Activated CD8-positive, alpha-beta T cell treated with anti-CD3 and anti-CD28 coated beads, Interleukin-2, amount 10 ng/mL, durations not matched to agents 7 days and 5 days (primary cell): ENCODE measurements around the gene PROM2. TPM values are rescaled to one million over a fixed set of nuclear protein-coding genes. Genes with fewer than 3 reads are reported as not detected.

Source experiments
- ATAC-seq: fragments of 150-1000 bp; cut with Tn5 transposase; one replicate; pipeline ENCODE4 v1.10.0; 2021; ENCODE audit warnings: moderate library complexity
- CTCF ChIA-PET: fragments of 350-600 bp; sonication (Branson Sonifier 250); formaldehyde crosslinking; loops from one replicate; lab custom pipeline; 2021; ENCODE audit warnings: antibody characterized with exemption; lab: Charles Lee
- POLR2A ChIA-PET: fragments of 350-600 bp; sonication (Branson Sonifier 250); formaldehyde crosslinking; loops from one replicate; lab custom pipeline; 2021; ENCODE audit warnings: antibody characterized with exemption; lab: Charles Lee
- DNase-seq: peaks from one replicate; pipeline ENCODE4 v3.0.0-alpha.2; 2020
- H3K27ac Mint-ChIP-seq: one replicate; pipeline ENCODE4 v1.8.0; 2021; ENCODE audit warnings: mild to moderate bottlenecking, mixed read lengths
- H3K27me3 Mint-ChIP-seq: one replicate; pipeline ENCODE4 v1.8.0; 2021; ENCODE audit warnings: low read depth, mixed read lengths
- H3K36me3 Mint-ChIP-seq: one replicate; pipeline ENCODE4 v1.8.0; 2021; ENCODE audit warnings: low read depth, mixed read lengths
- H3K4me1 Mint-ChIP-seq: one replicate; pipeline ENCODE4 v1.8.0; 2021; ENCODE audit warnings: low read depth, mixed read lengths
- H3K4me3 Mint-ChIP-seq: one replicate; pipeline ENCODE4 v1.8.0; 2021; ENCODE audit warnings: mild to moderate bottlenecking, mixed read lengths
- H3K9me3 Mint-ChIP-seq: one replicate; pipeline ENCODE4 v1.8.0; 2022; ENCODE audit warnings: mixed read lengths; ENCODE audit not compliant: insufficient read depth
- total RNA-seq, 2 experiments: library from RNA; stranded (reverse); gene quantifications; one replicate each; pipeline ENCODE4 v1.2.3, GENCODE V29; 2021

Gene PROM2
- total RNA-seq, 2 experiments from 2014 or later, result 0.34 to 0.47 TPM

GRCh38 chr2:95270541-95271081 is 3.6 kb upstream of the PROM2 start:
- no peaks in the 10 kb centered on the region for H3K36me3 Mint-ChIP-seq
- DNase-seq, result no peak
- no peak overlapping the region for H3K4me3 Mint-ChIP-seq
- no peaks in the 10 kb centered on the region for H3K27me3 Mint-ChIP-seq
- no peaks in the 10 kb centered on the region for H3K4me1 Mint-ChIP-seq
- CTCF ChIA-PET, result no interaction called here
- no peak for ATAC-seq
- POLR2A ChIA-PET, result no interaction called here
- H3K9me3 Mint-ChIP-seq, result no peaks in the 10 kb centered on the region
- no peak overlapping the region for H3K27ac Mint-ChIP-seq

DNA sequence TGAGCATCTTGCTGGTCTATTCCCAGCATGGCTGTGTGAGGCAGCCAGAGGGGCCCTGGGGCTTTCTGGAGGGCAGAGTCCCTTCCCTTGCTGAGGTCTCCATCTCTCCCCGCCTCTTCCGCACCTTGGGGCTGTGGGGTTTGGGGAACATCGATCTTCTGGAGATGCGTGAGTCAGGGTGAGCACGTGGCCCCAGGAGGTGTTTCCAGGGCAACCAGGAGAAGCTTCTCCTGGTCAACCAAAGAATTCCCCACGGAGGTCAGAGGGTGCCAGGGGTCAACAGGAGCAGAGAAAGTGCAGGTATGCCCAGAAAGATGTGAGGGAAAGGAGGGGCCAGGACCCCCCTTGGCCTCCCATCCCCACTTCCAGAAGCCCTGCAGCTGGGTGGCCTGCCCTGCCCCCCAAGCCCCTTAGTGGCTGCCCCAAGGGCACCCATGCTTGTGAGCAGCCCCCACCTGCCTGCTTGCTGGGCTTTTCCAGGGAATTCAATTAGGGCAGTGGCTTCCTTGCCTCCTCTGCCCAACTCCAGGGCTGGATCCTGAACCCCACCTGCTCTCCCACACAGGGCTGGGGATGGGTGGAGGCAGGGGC is 2.8 kb upstream of the PROM2 start:
- no peaks in the 10 kb centered on the region for H3K4me1 Mint-ChIP-seq
- DNase-seq (no peak), ATAC-seq (no peak)
- H3K4me3 Mint-ChIP-seq, result no peak overlapping the region
- no peaks in the 10 kb centered on the region for H3K36me3 Mint-ChIP-seq
- no peaks in the 10 kb centered on the region for H3K27me3 Mint-ChIP-seq
- ChIA-PET CTCF (no interaction called here), POLR2A (no interaction called here)
- H3K9me3 Mint-ChIP-seq, result no peaks in the 10 kb centered on the region
- H3K27ac Mint-ChIP-seq, result no peak overlapping the region

- CTCF ChIA-PET, result no interaction called here
- H3K4me1 Mint-ChIP-seq, result no peaks in the 10 kb centered on the region
- DNase-seq (no peak), ATAC-seq (no peak)
- H3K4me3 Mint-ChIP-seq, result no peak overlapping the region
- no peaks in the 10 kb centered on the region for H3K36me3 Mint-ChIP-seq
- H3K27ac Mint-ChIP-seq, result no peak overlapping the region
- H3K27me3 Mint-ChIP-seq, result no peaks in the 10 kb centered on the region
- POLR2A ChIA-PET, result no interaction called here
- H3K9me3 Mint-ChIP-seq, result no peaks in the 10 kb centered on the region
Measured at GRCh38 chr2:95272299-95272751, 1.9 kb upstream of the PROM2 start.

DNA sequence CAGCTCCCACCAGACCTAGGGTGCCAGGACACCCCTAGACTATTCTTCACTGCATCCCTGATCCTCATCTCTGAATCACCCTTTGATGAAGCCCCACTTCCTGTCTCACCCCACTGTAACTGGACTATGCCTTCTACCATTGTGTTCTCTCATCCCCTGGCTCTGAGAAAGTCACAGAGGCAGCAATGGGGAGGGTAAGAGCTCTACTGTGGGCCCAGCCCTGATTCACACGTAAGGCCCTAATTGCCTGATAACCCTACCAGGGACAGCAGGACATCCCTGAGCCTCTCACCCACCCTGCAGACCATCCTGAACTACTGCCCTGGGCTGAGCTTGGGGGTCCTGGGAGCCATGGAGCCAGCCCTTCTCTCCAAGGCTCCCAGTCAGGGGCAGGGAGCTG is 1.5 kb upstream of the PROM2 start:
- POLR2A ChIA-PET, result no interaction called here
- no peak for DNase-seq

DNA sequence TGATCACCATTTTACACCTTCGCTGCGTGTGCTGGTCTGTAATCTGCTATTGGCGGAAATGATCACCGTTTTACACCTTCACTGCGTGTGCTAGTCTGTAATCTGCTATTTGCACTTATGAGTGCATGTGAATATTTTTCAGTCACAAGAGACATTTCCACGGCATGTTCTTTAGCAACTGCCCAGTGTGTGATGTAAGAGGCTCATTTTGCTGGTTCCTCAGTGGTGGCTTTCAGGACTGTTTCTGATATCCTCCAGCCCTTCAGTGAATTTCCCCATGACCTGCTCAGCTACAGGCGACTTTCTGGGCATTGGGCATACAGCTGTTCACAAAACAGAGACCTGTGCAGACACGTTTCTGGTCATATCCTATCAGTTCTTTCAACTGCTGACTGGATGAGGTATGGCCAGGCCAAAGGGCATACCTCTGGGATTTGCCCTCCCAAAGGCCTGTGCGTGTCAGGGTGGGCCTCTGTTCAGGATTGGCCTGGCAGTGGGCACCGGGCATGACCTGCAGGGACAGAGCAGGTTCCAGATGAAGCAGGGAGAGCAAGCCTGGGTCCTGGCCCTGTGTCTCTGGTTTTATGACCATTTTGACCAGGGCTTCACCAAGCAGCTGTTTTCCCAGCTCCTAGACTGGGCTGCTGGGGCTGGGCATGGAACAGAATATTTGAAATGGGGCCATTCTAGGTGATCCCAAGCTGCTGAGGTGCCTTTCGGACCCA is 521 bp upstream of the PROM2 start:
- CTCF ChIA-PET, result no interaction called here

More for the DNA sequence above, 1.5 kb upstream of the PROM2 start:
- Mint-ChIP-seq H3K27ac (no peak overlapping the region), H3K27me3 (no peaks in the 10 kb centered on the region), H3K9me3 (no peaks in the 10 kb centered on the region), H3K4me3 (no peak overlapping the region), H3K4me1 (no peaks in the 10 kb centered on the region), H3K36me3 (no peaks in the 10 kb centered on the region)
- no peak for ATAC-seq
- CTCF ChIA-PET, result no interaction called here

GRCh38 chr2:95275151-95275515 is 884 bp downstream of the PROM2 start:
- H3K27me3 Mint-ChIP-seq, result no peaks in the 10 kb centered on the region
- DNase-seq, result no peak
- POLR2A ChIA-PET, result no interaction called here

More for the DNA sequence above, 521 bp upstream of the PROM2 start:
- no peak for DNase-seq
- Mint-ChIP-seq H3K27me3 (no peaks in the 10 kb centered on the region), H3K4me3 (no peak overlapping the region), H3K9me3 (no peaks in the 10 kb centered on the region), H3K36me3 (no peaks in the 10 kb centered on the region), H3K4me1 (no peaks in the 10 kb centered on the region), H3K27ac (no peak overlapping the region)
- no peak for ATAC-seq
- POLR2A ChIA-PET, result no interaction called here

DNA sequence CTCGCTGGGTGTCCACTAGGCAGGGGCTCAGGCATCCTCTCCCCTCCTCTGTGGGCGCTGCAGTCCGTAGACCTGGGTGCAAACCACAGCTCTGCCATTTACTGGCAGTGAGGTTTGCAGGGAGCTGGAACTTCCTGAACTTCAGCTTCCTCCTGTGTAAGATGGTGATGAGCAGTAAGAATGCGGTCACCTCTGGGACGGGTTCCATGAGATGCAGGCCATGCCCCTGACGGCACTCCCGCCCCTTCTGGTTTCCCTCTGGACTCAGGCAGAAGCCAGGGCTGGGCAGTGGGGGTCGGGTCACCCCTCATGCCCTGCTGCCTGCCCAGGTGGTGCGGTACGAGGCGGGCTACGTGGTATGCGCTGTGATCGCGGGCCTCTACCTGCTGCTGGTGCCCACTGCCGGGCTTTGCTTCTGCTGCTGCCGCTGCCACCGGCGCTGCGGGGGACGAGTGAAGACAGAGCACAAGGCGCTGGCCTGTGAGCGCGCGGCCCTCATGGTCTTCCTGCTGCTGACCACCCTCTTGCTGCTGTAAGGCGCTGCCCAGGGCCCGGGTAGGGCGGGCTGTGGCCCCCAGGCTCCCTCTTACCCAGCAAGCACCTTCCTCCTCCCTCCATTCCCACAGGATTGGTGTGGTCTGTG is 1.5 kb downstream of the PROM2 start:
- Mint-ChIP-seq H3K4me1 (no peaks in the 10 kb centered on the region), H3K27ac (no peak overlapping the region), H3K36me3 (no peaks in the 10 kb centered on the region), H3K9me3 (no peaks in the 10 kb centered on the region), H3K4me3 (no peak overlapping the region), H3K27me3 (no peaks in the 10 kb centered on the region)
- ATAC-seq, result no peak
- POLR2A ChIA-PET, result no interaction called here
- CTCF ChIA-PET, result no interaction called here
- DNase-seq, result no peak

More at GRCh38 chr2:95275151-95275515, 884 bp downstream of the PROM2 start:
- CTCF ChIA-PET, result no interaction called here
- no peak for ATAC-seq
- no peaks in the 10 kb centered on the region for H3K36me3 Mint-ChIP-seq
- no peaks in the 10 kb centered on the region for H3K4me1 Mint-ChIP-seq
- no peak overlapping the region for H3K4me3 Mint-ChIP-seq
- no peak overlapping the region for H3K27ac Mint-ChIP-seq
- no peaks in the 10 kb centered on the region for H3K9me3 Mint-ChIP-seq

DNA sequence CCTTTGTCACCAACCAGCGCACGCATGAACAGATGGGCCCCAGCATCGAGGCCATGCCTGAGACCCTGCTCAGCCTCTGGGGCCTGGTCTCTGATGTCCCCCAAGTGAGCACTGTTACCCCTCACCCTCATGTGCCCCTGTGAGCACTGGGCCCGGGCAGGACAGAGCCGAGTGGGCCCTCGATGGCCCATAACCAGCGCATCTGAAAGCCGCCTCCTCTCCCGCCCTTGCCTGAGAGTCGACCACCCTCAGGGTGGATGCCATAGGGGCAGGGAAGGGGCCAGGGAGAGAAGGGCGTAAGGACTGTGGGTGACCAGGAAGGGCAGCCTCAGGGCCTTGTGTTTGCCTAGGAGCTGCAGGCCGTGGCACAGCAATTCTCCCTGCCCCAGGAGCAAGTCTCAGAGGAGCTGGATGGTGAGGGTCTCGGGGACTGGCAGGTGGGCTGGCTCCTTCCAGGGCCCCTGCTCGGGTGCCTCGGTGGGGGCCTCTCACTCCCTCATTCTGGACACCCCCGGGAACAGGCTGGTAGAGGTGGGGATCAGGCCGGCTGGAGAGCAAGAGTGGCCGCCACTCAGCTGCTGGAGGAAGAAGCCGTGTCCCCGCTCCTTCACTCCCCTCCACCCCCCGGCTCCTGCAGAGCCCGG is 2.1 kb downstream of the PROM2 start:
- CTCF ChIA-PET, result no interaction called here
- no peak overlapping the region for H3K27ac Mint-ChIP-seq
- ATAC-seq, result no peak
- POLR2A ChIA-PET, result no interaction called here
- H3K4me3 Mint-ChIP-seq, result no peak overlapping the region
- no peaks in the 10 kb centered on the region for H3K9me3 Mint-ChIP-seq
- DNase-seq, result no peak
- no peaks in the 10 kb centered on the region for H3K27me3 Mint-ChIP-seq
- no peaks in the 10 kb centered on the region for H3K4me1 Mint-ChIP-seq
- no peaks in the 10 kb centered on the region for H3K36me3 Mint-ChIP-seq

DNA sequence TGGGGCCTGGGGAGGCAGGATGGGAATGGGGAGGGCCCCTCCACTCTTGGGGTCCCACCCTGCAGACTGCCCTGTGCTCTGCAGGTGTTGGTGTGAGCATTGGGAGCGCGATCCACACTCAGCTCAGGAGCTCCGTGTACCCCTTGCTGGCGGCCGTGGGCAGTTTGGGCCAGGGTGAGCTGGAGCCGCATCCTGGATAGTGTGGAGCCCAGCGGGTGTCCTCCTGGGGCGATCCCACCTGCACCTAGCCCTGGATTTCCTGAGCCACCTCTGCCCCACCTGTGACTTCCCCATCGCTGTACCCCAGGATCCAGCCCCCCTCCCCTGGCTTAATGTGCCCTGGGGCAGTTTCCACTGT is 2.6 kb downstream of the PROM2 start:
- Mint-ChIP-seq H3K27ac (no peak overlapping the region), H3K4me1 (no peaks in the 10 kb centered on the region), H3K4me3 (no peak overlapping the region), H3K9me3 (no peaks in the 10 kb centered on the region), H3K27me3 (no peaks in the 10 kb centered on the region), H3K36me3 (no peaks in the 10 kb centered on the region)
- ATAC-seq (no peak), DNase-seq (no peak)
- CTCF ChIA-PET, result no interaction called here
- POLR2A ChIA-PET, result no interaction called here

GRCh38 chr2:95277246-95277906 is 3.1 kb downstream of the PROM2 start:
- H3K4me1 Mint-ChIP-seq, result no peaks in the 10 kb centered on the region
- CTCF ChIA-PET, result no interaction called here

DNA sequence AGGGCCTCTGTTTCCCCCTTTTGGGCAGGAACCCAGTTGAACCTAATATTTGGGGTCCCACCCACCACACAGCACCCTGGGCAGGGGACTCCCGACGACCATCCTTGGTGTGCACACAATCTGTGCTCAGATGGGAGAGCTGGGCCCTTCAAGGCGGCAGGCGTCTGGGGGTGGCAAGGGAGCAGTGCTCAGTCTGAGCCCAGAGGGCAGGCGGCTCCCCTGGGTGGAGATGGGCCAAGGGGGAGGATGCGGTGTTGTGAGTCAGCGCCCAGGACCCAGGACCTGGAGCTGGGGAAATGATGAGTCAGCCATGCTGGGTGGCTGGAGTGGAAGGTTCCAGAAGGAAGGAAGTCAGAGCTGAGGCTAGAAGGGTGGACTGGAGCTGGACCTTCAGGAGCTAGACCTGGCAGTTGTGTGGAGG is 3.8 kb downstream of the PROM2 start:
- ChIA-PET CTCF (no interaction called here), POLR2A (no interaction called here)
- H3K27ac Mint-ChIP-seq, result no peak overlapping the region
- H3K4me1 Mint-ChIP-seq, result no peaks in the 10 kb centered on the region
- ATAC-seq (no peak), DNase-seq (no peak)
- no peak overlapping the region for H3K4me3 Mint-ChIP-seq
- no peaks in the 10 kb centered on the region for H3K9me3 Mint-ChIP-seq
- H3K36me3 Mint-ChIP-seq, result no peaks in the 10 kb centered on the region
- no peaks in the 10 kb centered on the region for H3K27me3 Mint-ChIP-seq

More at GRCh38 chr2:95277246-95277906, 3.1 kb downstream of the PROM2 start:
- Mint-ChIP-seq H3K9me3 (no peaks in the 10 kb centered on the region), H3K27me3 (no peaks in the 10 kb centered on the region), H3K36me3 (no peaks in the 10 kb centered on the region), H3K4me3 (no peak overlapping the region), H3K27ac (no peak overlapping the region)
- ATAC-seq (no peak), DNase-seq (no peak)
- POLR2A ChIA-PET, result no interaction called here
